T-helper 1 cell treated with Interleukin-12 subunit alpha and Interleukin-12 subunit beta and Interleukin-4 antibody, amounts not matched to agents 30 μg/mL and 1 μg/mL, for 36 hours (primary cell): ENCODE data around the gene TSNAXIP1.

Experiments
- H3K27ac Mint-ChIP-seq: one replicate; pipeline ENCODE4 v1.8.0; 2021; ENCODE audit warnings: mild to moderate bottlenecking, mixed read lengths
- H3K27me3 Mint-ChIP-seq: one replicate; pipeline ENCODE4 v1.8.0; 2021; ENCODE audit warnings: low read depth, mixed read lengths
- H3K36me3 Mint-ChIP-seq: one replicate; pipeline ENCODE4 v1.8.0; 2021; ENCODE audit warnings: low read depth, mixed read lengths
- H3K4me1 Mint-ChIP-seq: one replicate; pipeline ENCODE4 v1.8.0; 2021; ENCODE audit warnings: low read depth, mixed read lengths
- H3K4me3 Mint-ChIP-seq: one replicate; pipeline ENCODE4 v1.8.0; 2021; ENCODE audit warnings: mild to moderate bottlenecking, moderate library complexity, mixed read lengths
- H3K9me3 Mint-ChIP-seq: one replicate; pipeline ENCODE4 v1.8.0; 2021; ENCODE audit warnings: mixed read lengths

TSNAXIP1 gene

DNA sequence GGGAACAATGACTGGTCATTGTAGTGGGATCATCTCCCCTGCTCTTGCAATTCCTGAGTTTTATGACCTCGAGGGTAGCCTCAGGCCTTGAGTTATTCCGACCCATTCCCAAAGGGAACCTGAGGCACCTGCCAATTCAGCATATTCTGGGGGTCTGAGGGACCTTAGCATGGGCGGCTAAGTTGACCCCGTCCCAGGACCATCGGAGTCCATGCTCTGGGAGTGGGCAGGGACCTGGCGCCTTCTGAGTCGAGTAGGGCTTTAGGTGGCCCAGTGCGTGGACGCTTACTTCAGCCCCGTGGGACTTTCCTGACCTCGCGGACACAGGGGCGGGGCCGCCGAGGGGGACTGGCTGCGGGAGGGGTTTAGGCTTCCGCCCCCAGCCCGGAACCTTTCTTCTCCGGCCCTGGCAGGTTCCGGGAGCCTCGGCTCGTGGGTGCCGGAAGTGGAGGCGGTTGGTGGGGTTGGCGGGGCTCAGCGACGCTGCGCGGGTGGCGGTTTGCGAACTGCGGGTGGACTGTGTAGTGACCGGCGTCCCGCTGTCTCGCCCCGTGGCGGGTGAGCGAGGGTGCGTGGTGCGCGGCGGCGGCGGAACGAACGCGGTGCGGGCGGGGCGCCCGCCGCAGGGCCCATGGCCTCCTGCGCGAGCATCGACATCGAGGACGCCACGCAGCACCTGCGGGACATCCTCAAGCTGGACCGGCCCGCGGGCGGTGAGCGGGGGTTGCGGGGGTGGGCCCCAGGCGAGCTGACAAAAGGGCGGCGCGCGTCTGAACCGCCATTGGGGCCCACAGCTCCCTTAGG, 66.1 kb downstream of the TSNAXIP1 start, which contains the start of gene EDC4:
Gene EDC4, plus strand, starts transcription at position 422 of the 804 bp plus-strand sequence. Its CDS starts 210 bp downstream, at position 632.
- H3K9me3 Mint-ChIP-seq = no peaks in the 10 kb centered on the region
- no peaks in the 10 kb centered on the region for H3K27me3 Mint-ChIP-seq
- peak within 1 kb of the TSS; percentile 83 for H3K4me3 Mint-ChIP-seq
- H3K36me3 Mint-ChIP-seq = peaks cover 25% of the 10 kb centered on the region
- peak within 1 kb of the TSS; percentile 93 for H3K27ac Mint-ChIP-seq
- peaks cover 31% of the 10 kb centered on the region for H3K4me1 Mint-ChIP-seq

DNA sequence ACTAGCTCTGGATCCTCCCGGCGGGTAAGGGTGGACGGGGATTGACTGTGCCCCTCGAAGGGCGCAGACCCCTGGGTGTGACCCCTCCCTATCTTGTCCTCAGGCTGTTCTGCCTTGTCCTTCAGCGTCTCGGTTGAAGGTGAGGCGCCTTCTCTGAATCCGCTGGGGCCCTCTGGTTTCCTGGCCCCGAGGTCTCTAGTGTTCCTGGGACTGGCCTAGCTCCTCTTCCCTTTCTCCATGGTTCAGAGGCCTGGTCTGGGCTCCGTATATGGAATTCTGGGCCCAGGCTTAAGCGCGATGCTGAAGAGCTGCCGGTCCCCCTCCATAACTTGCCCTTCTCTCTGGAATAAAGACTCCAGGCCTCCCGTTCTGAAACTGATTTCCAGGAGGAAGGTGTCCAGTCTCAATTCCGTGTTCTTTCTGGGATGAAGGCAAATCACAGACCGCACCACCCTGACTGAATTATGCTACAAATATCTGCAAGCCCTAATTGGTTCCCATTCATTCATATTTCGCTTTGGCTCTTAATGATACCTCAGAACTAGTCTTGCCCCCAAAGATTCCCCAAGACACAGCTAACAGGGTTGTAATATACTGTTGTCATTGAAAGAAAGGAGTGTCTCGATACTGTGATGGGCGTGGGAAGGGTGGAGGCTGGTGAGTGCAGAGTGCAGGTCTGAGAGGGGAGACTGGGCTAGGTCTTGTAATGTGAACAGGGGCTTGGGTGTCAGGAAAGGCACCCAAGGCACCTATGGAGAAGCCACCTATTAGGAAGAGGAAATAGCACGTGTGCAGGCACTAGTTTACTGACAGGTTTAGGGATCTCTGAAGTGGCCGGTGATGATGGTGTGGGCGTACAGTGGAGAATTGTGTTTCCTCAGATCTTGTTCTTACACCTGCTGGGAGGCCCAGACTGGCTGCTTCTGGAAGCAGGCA, 67.0 kb downstream of the TSNAXIP1 start:
- Mint-ChIP-seq H3K4me3 (peak overlapping the region; percentile 83), H3K9me3 (no peaks in the 10 kb centered on the region)

DNA sequence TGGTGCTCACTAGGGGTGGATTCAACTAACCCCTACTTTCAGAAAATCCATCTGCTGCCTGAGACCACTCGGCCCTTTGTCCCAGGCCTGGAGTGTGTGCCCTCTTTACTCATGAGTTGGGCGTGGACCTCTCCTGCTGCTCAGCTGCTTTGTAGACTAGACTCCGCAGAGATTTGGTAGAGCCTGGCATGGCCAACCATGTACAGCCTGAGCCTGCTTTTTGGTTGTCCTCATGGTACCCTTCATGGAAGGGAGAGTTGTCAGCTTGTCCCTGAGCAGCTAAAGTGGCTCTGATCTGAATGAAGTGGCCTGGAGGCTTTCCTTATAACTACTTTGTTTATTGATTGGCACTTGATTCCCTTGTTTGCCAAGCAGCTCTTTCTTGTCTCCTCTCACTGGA, 67.7 kb downstream of the TSNAXIP1 start:
- H3K27ac Mint-ChIP-seq = peak overlapping the region; percentile 93

More for the DNA sequence above, 67.0 kb downstream of the TSNAXIP1 start:
- no peaks in the 10 kb centered on the region for H3K27me3 Mint-ChIP-seq
- H3K36me3 Mint-ChIP-seq = peaks cover 29% of the 10 kb centered on the region
- H3K27ac Mint-ChIP-seq = peak overlapping the region; percentile 93
- peaks cover 31% of the 10 kb centered on the region for H3K4me1 Mint-ChIP-seq

DNA sequence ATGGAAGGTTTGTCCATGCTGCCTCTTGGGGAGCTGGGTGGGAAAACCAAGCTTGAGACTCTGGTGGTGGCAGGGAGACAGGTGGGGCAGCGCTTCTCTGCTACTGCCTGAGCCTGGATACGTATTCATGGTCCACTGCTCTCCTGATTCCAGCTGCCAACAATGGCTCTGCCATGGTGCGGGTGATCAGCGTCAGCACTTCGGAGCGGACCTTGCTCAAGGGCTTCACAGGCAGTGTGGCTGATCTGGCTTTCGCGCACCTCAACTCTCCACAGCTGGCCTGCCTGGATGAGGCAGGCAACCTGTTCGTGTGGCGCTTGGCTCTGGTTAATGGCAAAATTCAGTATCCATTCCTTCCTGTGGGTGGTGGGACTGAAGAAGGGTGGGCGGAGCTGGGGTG, 70.4 kb downstream of the TSNAXIP1 start:
- H3K27ac Mint-ChIP-seq = no peak overlapping the region
- no peaks in the 10 kb centered on the region for H3K9me3 Mint-ChIP-seq
- H3K4me3 Mint-ChIP-seq = no peak overlapping the region
- peaks cover 35% of the 10 kb centered on the region for H3K36me3 Mint-ChIP-seq
- H3K27me3 Mint-ChIP-seq = no peaks in the 10 kb centered on the region
- H3K4me1 Mint-ChIP-seq = peaks cover 29% of the 10 kb centered on the region

More for the DNA sequence above, 67.7 kb downstream of the TSNAXIP1 start:
- Mint-ChIP-seq H3K4me3 (peak overlapping the region; percentile 83), H3K4me1 (peaks cover 31% of the 10 kb centered on the region), H3K36me3 (peaks cover 33% of the 10 kb centered on the region), H3K27me3 (no peaks in the 10 kb centered on the region), H3K9me3 (no peaks in the 10 kb centered on the region)
